GM10248 (cell line): ENCODE data around the gene PCED1A.

ENCODE experiments used
- CTCF ChIA-PET: fragments of 300-600 bp; sonication (Branson Sonifier 250); formaldehyde crosslinking; extraction: SDS; loops from one replicate; lab custom pipeline; 2021; ENCODE audit warnings: antibody characterized with exemption; lab: Yijun Ruan, JAX
- POLR2A ChIA-PET: fragments of 350-650 bp; sonication (Branson Sonifier 250); formaldehyde crosslinking; extraction: SDS; loops from one replicate; lab custom pipeline; 2020; ENCODE audit warnings: antibody characterized with exemption; lab: Yijun Ruan, JAX
- DNase-seq: peaks from one replicate; pipeline ENCODE4 v3.0.0; 2012; ENCODE audit errors: extremely low spot score
- TF ChIP-seq, protein P1 (sequence below): IDR thresholded peaks from 2 replicates; pipeline ENCODE4 v1.5.1; 2012; ENCODE audit warnings: mild to moderate bottlenecking, low read depth; ENCODE audit errors: extremely low read depth, missing control alignments, control extremely low read depth

The PCED1A gene

DNA sequence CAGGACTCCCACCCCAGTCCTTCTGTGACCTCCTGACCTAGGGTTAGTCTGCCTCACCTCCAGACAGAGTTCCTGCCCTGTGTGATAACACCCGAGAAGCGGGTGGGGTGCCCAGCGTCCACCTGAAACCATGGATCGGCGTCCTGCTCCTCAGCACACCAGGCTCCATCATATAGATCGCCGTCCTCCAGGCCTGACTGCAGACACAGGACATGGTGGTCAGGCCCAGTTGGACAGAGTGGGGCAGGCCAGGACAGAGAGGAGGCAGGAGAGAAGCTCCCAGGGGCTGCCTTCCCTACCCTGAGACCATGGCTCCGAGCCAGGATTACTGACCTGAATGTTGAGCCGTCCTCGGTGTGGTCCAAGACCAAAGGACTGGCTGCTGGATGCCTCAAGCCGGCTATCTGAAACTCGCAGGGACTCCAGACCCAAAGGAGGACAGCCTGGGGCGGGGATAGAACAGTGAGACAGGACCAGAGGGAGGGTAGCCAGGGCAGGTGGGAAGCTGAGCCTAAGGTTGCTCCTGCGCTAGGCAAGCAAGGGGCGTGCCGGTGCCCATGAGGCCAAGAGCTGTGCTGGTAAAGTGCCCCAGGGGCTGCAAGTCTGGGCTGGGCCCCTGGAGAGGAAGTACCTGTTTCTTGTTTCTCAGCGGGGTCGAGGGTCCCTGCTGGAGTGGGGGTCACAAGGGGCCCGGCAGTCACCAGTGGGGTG is 42.2 kb downstream of the PCED1A start:
- POLR2A ChIA-PET: no interaction called here

DNA sequence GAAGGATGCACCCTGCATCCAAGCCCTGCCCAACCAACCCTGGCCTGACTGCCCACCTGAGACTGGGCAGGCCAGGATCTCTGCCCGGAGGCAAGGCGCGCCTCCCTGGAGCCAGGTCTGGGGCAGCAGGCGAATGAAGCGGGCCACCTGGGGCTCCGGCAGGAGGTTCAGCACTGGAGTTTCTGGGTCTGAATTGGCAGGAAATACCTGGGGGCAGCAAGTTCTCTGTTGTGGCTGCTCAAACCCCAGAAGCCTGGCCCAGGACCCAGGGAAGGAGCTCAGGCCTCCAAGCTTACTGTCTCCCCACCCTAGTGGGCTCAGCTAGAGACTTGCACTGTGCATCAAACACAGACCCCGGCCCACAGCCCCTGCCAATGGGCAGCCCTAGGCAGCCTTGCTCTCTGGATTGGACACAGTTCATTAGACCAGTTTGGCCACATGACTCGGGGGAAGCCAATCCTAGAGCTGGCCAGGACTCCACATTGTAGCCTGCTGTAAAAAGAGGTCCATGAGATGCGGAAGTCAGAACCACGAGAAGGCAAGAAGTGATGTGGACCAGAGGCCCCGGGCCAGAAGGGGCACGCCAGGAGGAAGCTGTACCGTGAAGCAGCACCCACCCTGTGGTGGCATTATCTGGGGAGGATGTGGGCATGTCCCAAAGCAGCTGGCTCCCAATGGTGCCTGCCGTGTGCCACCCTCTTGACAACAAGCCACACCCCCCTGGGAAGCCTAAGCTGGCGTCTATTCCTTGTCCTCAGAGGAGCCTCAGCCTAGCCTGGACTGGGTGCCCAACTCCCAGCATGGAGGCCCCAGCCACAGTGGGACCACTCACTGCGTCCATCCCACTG is 43.1 kb downstream of the PCED1A start:
- ChIA-PET CTCF (no interaction called here), POLR2A (no interaction called here)
- TF ChIP-seq, protein P1, sequence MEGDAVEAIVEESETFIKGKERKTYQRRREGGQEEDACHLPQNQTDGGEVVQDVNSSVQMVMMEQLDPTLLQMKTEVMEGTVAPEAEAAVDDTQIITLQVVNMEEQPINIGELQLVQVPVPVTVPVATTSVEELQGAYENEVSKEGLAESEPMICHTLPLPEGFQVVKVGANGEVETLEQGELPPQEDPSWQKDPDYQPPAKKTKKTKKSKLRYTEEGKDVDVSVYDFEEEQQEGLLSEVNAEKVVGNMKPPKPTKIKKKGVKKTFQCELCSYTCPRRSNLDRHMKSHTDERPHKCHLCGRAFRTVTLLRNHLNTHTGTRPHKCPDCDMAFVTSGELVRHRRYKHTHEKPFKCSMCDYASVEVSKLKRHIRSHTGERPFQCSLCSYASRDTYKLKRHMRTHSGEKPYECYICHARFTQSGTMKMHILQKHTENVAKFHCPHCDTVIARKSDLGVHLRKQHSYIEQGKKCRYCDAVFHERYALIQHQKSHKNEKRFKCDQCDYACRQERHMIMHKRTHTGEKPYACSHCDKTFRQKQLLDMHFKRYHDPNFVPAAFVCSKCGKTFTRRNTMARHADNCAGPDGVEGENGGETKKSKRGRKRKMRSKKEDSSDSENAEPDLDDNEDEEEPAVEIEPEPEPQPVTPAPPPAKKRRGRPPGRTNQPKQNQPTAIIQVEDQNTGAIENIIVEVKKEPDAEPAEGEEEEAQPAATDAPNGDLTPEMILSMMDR: no peak
- peak; percentile 16 for DNase-seq

More for the DNA sequence above, 42.2 kb downstream of the PCED1A start:
- CTCF ChIA-PET: no interaction called here
- peak; percentile 19 for DNase-seq
- TF ChIP-seq, protein P1: no peak

DNA sequence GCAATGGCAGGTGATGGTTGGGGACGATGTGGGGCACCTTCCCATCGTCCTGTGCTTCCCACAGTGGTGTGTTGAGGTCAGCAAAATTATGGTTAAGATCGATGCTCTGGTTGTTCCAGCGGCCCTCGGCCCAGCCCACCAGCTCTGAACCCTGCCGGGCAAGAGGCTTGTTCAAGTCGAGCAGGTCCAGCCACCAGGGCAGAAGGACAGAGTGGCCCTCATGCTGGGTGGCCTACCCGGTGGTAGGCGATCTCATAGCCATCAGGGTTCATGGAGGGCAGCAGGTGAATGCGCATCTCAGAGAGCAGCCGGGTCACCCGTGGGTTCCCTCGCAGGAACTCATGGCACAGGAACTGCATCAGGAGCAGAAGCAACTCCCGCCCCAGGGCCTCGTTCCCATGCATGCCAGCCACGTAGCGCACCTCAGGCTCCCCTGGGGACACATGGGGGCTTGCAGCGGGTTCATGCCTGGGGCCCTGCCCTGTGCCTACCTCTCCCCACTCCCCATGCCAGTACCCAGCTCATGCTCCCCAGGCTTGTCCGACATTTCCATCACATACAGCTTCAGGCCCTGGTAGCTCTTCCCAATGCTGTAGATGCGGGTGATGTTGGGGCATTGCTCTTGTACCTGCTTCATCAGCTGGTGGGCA is 44.3 kb downstream of the PCED1A start:
- CTCF ChIA-PET: no interaction called here
- TF ChIP-seq, protein P1: no peak
- POLR2A ChIA-PET: no interaction called here

DNA sequence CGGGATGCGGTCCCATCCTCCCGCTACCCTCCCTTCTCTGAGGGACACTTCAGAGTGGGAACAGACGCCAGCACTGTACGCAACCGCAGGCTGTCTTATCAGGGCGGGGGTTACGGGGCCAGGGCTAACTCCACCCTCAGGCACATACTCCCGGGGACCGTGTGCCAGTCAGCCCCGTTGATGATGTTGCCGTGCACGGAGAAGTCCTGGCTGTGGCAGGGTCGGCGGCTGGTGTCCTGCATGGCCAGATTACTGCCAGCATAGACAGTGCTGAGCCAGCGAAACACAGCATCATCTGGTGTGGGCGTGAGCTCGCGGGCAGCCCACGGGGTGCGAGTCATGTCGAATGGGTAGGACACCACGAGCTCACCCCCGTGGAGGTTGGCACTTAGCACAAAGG is 45.0 kb downstream of the PCED1A start:
- POLR2A ChIA-PET: no interaction called here
- TF ChIP-seq, protein P1: no peak
- DNase-seq: no peak
- CTCF ChIA-PET: interaction anchor here (0.9 kb wide), 1 partner anchor 15 kb away, joined by 3 read pairs; no protein-coding TSS in a partner anchor

More for the DNA sequence above, 44.3 kb downstream of the PCED1A start:
- DNase-seq: no peak

DNA sequence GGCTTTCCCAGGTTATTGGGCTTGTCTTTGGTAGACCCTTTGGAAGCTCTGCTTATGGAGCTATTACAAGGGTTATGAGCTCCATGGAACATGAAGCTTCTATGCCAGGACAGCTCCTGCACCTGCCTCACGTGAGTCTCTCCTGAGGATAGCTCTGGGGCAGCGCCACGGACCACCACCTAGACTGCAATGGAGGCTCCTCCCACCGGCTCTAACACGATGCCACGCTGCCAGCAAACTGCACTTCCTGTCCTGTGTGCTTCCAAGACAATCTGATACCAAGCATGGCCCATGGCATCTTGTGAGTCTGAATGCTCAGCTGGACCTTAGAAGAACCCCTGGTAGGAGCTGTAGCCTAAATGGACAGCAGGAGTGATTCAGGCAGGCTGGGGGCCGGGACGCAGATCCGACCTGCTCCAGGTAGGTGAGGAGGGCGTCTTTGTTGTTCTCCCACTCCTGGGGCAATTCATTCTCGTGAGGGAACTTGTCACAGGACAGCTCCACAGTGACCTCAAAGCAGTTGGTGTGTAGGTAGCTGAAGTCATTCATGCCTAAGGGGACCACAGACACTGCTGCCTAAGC is 45.5 kb downstream of the PCED1A start:
- ChIA-PET POLR2A (no interaction called here), CTCF (interaction anchor here (0.9 kb wide), 1 partner anchor 15 kb away, joined by 3 read pairs; no protein-coding TSS in a partner anchor)
- TF ChIP-seq, protein P1: no peak
- no peak for DNase-seq
